Measurements from ENCODE around the gene DCD.
"Not testable (repeated sequence)": the region's sequence is repeated elsewhere in the genome, so short reads cannot be mapped to it uniquely, and the experiment has no call there.

The DCD gene

DNA sequence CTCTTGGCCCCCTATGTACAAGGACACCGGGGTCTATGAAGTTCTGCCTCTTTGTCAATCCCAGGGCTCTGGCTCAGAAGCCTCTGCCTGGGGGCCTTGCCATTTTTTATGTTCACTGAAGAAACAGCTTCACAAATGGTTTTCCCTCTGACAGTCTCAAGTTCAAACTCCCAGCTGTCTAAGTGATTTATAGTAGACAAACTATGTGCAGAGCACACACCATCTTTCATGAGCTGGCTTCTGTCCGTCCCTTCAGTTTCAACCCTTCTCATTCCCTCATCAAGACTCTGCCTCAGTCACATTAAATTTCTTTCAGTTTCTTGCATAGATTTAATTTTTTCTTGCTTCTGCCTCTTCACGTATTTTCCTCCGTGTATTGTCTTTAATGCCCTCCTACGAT lies 2.7 kb upstream of the DCD start:
- TF ChIP-seq, protein P1, sequence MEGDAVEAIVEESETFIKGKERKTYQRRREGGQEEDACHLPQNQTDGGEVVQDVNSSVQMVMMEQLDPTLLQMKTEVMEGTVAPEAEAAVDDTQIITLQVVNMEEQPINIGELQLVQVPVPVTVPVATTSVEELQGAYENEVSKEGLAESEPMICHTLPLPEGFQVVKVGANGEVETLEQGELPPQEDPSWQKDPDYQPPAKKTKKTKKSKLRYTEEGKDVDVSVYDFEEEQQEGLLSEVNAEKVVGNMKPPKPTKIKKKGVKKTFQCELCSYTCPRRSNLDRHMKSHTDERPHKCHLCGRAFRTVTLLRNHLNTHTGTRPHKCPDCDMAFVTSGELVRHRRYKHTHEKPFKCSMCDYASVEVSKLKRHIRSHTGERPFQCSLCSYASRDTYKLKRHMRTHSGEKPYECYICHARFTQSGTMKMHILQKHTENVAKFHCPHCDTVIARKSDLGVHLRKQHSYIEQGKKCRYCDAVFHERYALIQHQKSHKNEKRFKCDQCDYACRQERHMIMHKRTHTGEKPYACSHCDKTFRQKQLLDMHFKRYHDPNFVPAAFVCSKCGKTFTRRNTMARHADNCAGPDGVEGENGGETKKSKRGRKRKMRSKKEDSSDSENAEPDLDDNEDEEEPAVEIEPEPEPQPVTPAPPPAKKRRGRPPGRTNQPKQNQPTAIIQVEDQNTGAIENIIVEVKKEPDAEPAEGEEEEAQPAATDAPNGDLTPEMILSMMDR (IDR thresholded peaks at IDR 0.05): no peak
- H3K27ac ChIP-seq: no peak overlapping the region

DNA sequence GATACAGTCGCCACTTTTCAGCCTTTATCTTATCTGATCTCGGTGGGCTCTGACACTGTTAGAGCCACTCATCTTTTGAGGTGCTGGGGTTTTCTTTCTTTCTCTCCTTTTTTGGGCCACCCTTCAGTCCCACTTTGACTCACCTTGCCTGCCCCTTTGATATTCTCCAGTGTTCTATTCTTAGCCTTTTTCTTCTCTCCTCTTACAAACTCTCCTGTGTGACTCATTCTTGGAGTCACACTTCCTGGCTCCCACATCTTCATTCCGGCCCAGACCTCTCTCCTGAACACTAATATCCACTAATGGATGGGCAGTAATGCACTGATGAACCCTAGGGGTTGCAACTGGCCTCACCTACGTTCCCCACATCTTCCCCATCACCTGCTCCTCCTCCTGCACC lies 2.2 kb upstream of the DCD start:
- H3K4me3 ChIP-seq (ENCODE audit: low read depth, low read length): no peak overlapping the region
- no peak overlapping the region for H3K4me2 ChIP-seq (ENCODE audit: low read length)
- H3K4me1 ChIP-seq: no peaks in the 10 kb centered on the region
- TF ChIP-seq, protein P1 (IDR thresholded peaks at IDR 0.05): no peak
- no peaks in the 10 kb centered on the region for H3K27me3 ChIP-seq (ENCODE audit: control insufficient read depth, insufficient read depth, low read length)
- H3K36me3 ChIP-seq (ENCODE audit: control insufficient read depth, insufficient read depth, low read length): no peaks in the 10 kb centered on the region
- no peak overlapping the region for H3K27ac ChIP-seq
- no peak overlapping the region for H2AFZ ChIP-seq
- no peak overlapping the region for H3K9ac ChIP-seq
- no peaks in the 10 kb centered on the region for H3K79me2 ChIP-seq
- no peaks in the 10 kb centered on the region for H3K9me3 ChIP-seq (ENCODE audit: control insufficient read depth, low read length)

More for the DNA sequence above, 2.7 kb upstream of the DCD start:
- Histone ChIP-seq H3K4me3 (ENCODE audit: low read depth, low read length) (no peak overlapping the region), H3K36me3 (ENCODE audit: control insufficient read depth, insufficient read depth, low read length) (no peaks in the 10 kb centered on the region), H3K9me3 (ENCODE audit: control insufficient read depth, low read length) (no peaks in the 10 kb centered on the region), H3K9ac (no peak overlapping the region), H3K4me1 (no peaks in the 10 kb centered on the region), H3K79me2 (no peaks in the 10 kb centered on the region), H3K4me2 (ENCODE audit: low read length) (no peak overlapping the region), H2AFZ (no peak overlapping the region), H3K27me3 (ENCODE audit: control insufficient read depth, insufficient read depth, low read length) (no peaks in the 10 kb centered on the region)

DNA sequence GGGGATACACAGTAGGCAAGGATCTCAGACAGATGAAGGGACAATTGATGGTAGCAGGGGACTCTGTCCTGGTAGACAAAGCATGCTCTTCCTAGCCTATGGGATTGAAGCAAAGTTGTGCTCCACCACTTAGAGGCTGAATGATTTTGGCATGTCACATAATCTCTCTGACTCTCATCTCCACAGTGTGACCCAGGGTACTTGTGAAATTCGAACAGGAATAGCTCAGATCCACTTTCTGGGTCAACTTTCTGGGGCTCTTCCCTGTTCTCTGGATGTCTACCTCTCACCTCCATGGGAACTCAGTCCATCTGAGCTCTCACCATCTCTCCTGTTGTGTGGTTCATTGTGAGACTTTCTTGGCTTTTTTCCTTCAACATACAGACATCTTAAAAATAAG lies 1.7 kb upstream of the DCD start:
- H3K4me2 ChIP-seq (ENCODE audit: low read length): no peak overlapping the region
- no peak overlapping the region for H3K9ac ChIP-seq
- TF ChIP-seq, protein P1 (IDR thresholded peaks at IDR 0.05): no peak
- no peaks in the 10 kb centered on the region for H3K4me1 ChIP-seq
- H3K27ac ChIP-seq: no peak overlapping the region
- no peaks in the 10 kb centered on the region for H3K79me2 ChIP-seq
- no peak overlapping the region for H3K4me3 ChIP-seq (ENCODE audit: low read depth, low read length)
- H2AFZ ChIP-seq: no peak overlapping the region
- H3K9me3 ChIP-seq (ENCODE audit: control insufficient read depth, low read length): no peaks in the 10 kb centered on the region
- H3K27me3 ChIP-seq (ENCODE audit: control insufficient read depth, insufficient read depth, low read length): no peaks in the 10 kb centered on the region
- no peaks in the 10 kb centered on the region for H3K36me3 ChIP-seq (ENCODE audit: control insufficient read depth, insufficient read depth, low read length)

DNA sequence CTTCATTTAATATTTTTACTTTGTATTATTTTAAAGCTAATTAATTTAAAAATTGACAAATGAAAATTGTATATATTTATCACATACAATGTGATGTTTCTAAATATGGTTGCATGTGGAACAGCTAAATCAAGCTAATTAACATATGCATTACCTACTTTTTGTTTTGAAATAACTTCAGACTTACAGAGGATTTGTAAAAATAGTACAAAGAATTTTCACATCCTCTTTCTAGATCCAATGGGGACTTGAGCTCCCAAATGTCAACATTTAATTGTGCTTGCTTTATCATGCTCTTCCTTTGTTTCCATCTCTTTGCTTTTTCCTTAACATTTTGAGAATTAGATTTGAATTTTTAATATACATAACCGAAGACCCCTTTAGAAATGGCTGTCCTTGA lies 6.6 kb downstream of the DCD start:
- no peak overlapping the region for H3K4me3 ChIP-seq (ENCODE audit: low read depth, low read length)
- H3K9ac ChIP-seq: no peak overlapping the region
- no peaks in the 10 kb centered on the region for H3K36me3 ChIP-seq (ENCODE audit: control insufficient read depth, insufficient read depth, low read length)
- H2AFZ ChIP-seq: no peak overlapping the region
- no peaks in the 10 kb centered on the region for H3K79me2 ChIP-seq
- H3K27me3 ChIP-seq (ENCODE audit: control insufficient read depth, insufficient read depth, low read length): no peaks in the 10 kb centered on the region
- no peaks in the 10 kb centered on the region for H3K4me1 ChIP-seq
- no peak overlapping the region for H3K4me2 ChIP-seq (ENCODE audit: low read length)
- TF ChIP-seq, protein P1 (IDR thresholded peaks at IDR 0.05): no peak
- H3K9me3 ChIP-seq (ENCODE audit: control insufficient read depth, low read length): no peaks in the 10 kb centered on the region
- no peak overlapping the region for H3K27ac ChIP-seq

DNA sequence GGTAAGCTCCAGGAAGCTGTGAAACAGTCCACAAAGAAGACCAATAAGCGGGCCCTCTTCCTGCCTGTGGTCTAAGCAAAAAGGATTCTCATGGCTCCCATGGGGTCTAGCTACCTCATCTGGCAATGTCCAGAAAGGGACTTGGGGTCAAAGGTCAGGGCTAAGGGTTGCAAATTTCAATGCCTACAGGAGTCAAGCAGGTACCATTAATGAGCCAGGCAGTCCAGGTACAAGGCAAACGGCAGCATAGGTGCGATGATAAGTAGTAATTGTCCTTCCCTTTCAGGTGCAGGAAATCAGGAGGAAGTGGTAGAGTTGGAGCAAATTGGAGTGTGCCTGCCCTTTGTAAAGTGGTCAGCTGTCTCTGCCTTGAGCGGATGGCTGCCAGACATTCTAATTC lies 7.1 kb downstream of the DCD start:
- Histone ChIP-seq H3K27ac (no peak overlapping the region), H3K27me3 (ENCODE audit: control insufficient read depth, insufficient read depth, low read length) (no peaks in the 10 kb centered on the region), H3K79me2 (no peaks in the 10 kb centered on the region), H3K4me2 (ENCODE audit: low read length) (no peak overlapping the region), H3K9ac (no peak overlapping the region), H2AFZ (no peak overlapping the region), H3K36me3 (ENCODE audit: control insufficient read depth, insufficient read depth, low read length) (no peaks in the 10 kb centered on the region), H3K4me3 (ENCODE audit: low read depth, low read length) (no peak overlapping the region), H3K4me1 (no peaks in the 10 kb centered on the region), H3K9me3 (ENCODE audit: control insufficient read depth, low read length) (no peaks in the 10 kb centered on the region)
- TF ChIP-seq, protein P1 (IDR thresholded peaks at IDR 0.05): no peak

DNA sequence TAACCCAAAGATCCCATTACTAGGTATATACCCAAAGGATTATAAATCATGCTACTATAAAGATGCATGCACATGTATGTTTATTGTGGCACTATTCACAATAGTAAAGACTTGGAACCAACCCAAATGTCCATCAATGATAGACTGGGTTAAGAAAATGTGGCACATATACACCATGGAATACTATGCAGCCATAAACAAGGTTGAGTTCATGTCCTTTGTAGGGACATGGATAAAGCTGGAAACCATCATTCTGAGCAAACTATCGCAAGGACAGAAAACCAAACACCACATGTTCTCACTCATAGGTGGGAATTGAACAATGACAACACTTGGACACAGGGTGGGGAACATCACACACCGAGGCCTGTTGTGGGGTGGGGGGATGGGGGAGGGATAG lies 9.1 kb downstream of the DCD start:
- H3K4me2 ChIP-seq (ENCODE audit: low read length); H3K36me3 ChIP-seq (ENCODE audit: control insufficient read depth, insufficient read depth, low read length); H2AFZ ChIP-seq; H3K79me2 ChIP-seq; H3K4me3 ChIP-seq (ENCODE audit: low read depth, low read length); H3K4me1 ChIP-seq; H3K9ac ChIP-seq; H3K9me3 ChIP-seq (ENCODE audit: control insufficient read depth, low read length); H3K27me3 ChIP-seq (ENCODE audit: control insufficient read depth, insufficient read depth, low read length); H3K27ac ChIP-seq: not testable (repeated sequence)
